Chondrocyte (in vitro differentiated cells): ENCODE data around the gene GPBAR1. TPM values are rescaled to one million over a fixed set of nuclear protein-coding genes. Genes with fewer than 3 reads are reported as not detected.

ENCODE experiments used
- DNase-seq: peaks from one replicate; pipeline ENCODE4 v3.0.0; 2021; ENCODE audit warnings: mixed read lengths, low spot score
- H3K27ac Mint-ChIP-seq: one replicate; pipeline ENCODE4 v1.8.0; 2021; ENCODE audit warnings: mild to moderate bottlenecking, moderate library complexity, mixed read lengths; ENCODE audit not compliant: unreplicated experiment
- H3K27me3 Mint-ChIP-seq: 2 replicates; pipeline ENCODE4 v1.8.0; 2021; ENCODE audit warnings: low read depth, mixed read lengths
- H3K36me3 Mint-ChIP-seq: 2 replicates; pipeline ENCODE4 v1.8.0; 2021; ENCODE audit warnings: low read depth, mixed read lengths
- H3K4me1 Mint-ChIP-seq: 2 replicates; pipeline ENCODE4 v1.8.0; 2021; ENCODE audit warnings: low read depth, mild to moderate bottlenecking, mixed read lengths
- H3K4me3 Mint-ChIP-seq: one replicate; pipeline ENCODE4 v1.8.0; 2021; ENCODE audit warnings: mild to moderate bottlenecking, moderate library complexity, mixed read lengths; ENCODE audit not compliant: unreplicated experiment
- H3K9me3 Mint-ChIP-seq: 2 replicates; pipeline ENCODE4 v1.8.0; 2021; ENCODE audit warnings: low read depth, mixed read lengths
- CTCF ChIP-seq: fragments of 200-600 bp; sonication (generic); IDR thresholded peaks from 2 replicates; pipeline ENCODE4 v1.5.0; 2021; ENCODE audit warnings: antibody characterized with exemption, mild to moderate bottlenecking, moderate library complexity
- total RNA-seq: library from RNA; stranded (reverse); gene quantifications from 3 replicates; pipeline ENCODE4 v1.2.1, GENCODE V29; 2021

GPBAR1 gene
- total RNA-seq, 1 donor from 2014 or later = 0.10 TPM

- H3K9me3 Mint-ChIP-seq = no peaks in the 10 kb centered on the region
- no peak overlapping the region for H3K4me3 Mint-ChIP-seq
- peaks cover 29% of the 10 kb centered on the region for H3K36me3 Mint-ChIP-seq
- TF ChIP-seq CTCF = no peak
- DNase-seq = no peak
- no peaks in the 10 kb centered on the region for H3K27me3 Mint-ChIP-seq
- no peak overlapping the region for H3K27ac Mint-ChIP-seq
- H3K4me1 Mint-ChIP-seq = peaks cover 33% of the 10 kb centered on the region
These were observed 19.6 kb downstream of the GPBAR1 start for GRCh38 chr2:218280260-218280870.

GRCh38 chr2:218281449-218281848 is 20.6 kb downstream of the GPBAR1 start:
- Mint-ChIP-seq H3K9me3 (no peaks in the 10 kb centered on the region), H3K4me1 (peaks cover 44% of the 10 kb centered on the region), H3K4me3 (no peak overlapping the region), H3K27ac (peak overlapping the region; percentile 79), H3K27me3 (no peaks in the 10 kb centered on the region), H3K36me3 (peaks cover 27% of the 10 kb centered on the region)
- TF ChIP-seq CTCF = no peak
- DNase-seq = no peak

- peak overlapping the region; percentile 22 for H3K4me3 Mint-ChIP-seq
- no peak for TF ChIP-seq CTCF
- peaks cover 53% of the 10 kb centered on the region for H3K4me1 Mint-ChIP-seq
- peaks cover 20% of the 10 kb centered on the region for H3K36me3 Mint-ChIP-seq
- no peaks in the 10 kb centered on the region for H3K27me3 Mint-ChIP-seq
- no peaks in the 10 kb centered on the region for H3K9me3 Mint-ChIP-seq
- no peak for DNase-seq
- H3K27ac Mint-ChIP-seq = peak overlapping the region; percentile 94
These were observed 21.6 kb downstream of the GPBAR1 start for GRCh38 chr2:218282173-218282991.

- DNase-seq = no peak
These were observed 23.4 kb downstream of the GPBAR1 start for GRCh38 chr2:218284106-218284811.

More at GRCh38 chr2:218284106-218284811, 23.4 kb downstream of the GPBAR1 start:
- H3K36me3 Mint-ChIP-seq = peaks cover 13% of the 10 kb centered on the region
- no peak for TF ChIP-seq CTCF
- H3K27me3 Mint-ChIP-seq = no peaks in the 10 kb centered on the region
- peak overlapping the region; percentile 54 for H3K27ac Mint-ChIP-seq
- peaks cover 67% of the 10 kb centered on the region for H3K4me1 Mint-ChIP-seq
- no peak overlapping the region for H3K4me3 Mint-ChIP-seq
- H3K9me3 Mint-ChIP-seq = no peaks in the 10 kb centered on the region
